NCI-H460 (cell line): Measurements from ENCODE around the gene XG. TPM values are rescaled to one million over a fixed set of nuclear protein-coding genes. Genes with fewer than 3 reads are reported as not detected.

Experiments
- DNase-seq: peaks from one replicate; pipeline ENCODE4 v3.0.0-alpha.2; 2016; ENCODE audit warnings: low read depth; ENCODE audit errors: extremely low read depth
- total RNA-seq: library from RNA; depleted of rRNA; stranded (reverse); fragments of >200 nt; shearing (Covaris generic); gene quantifications from 2 replicates; pipeline ENCODE4 v1.2.3, GENCODE V29; 2014

Gene XG
- total RNA-seq, 1 experiment from 2014 or later = not detected

- DNase-seq = peak; percentile 64
Observed at GRCh38 chrX:2812161-2812907, 60.5 kb downstream of the XG start.

GRCh38 chrX:2817036-2817435 is 65.2 kb downstream of the XG start:
- DNase-seq = no peak

GRCh38 chrX:2819345-2820135 is 67.7 kb downstream of the XG start:
- peak; percentile 33 for DNase-seq

- DNase-seq = no peak
Observed at GRCh38 chrX:2820136-2820771, 68.4 kb downstream of the XG start.

- DNase-seq = no peak
Observed at GRCh38 chrX:2823795-2824386, 72.1 kb downstream of the XG start.

GRCh38 chrX:2824886-2825285 is 73.0 kb downstream of the XG start:
- no peak for DNase-seq

- DNase-seq = no peak
Observed at GRCh38 chrX:2828344-2828958, 76.6 kb downstream of the XG start, which contains the start of gene GYG2. TSS of gene GYG2 (plus strand) at chrX:2828930. CDS start at chrX:2830189, 1,259 bp downstream.

GRCh38 chrX:2828959-2829411 is 77.1 kb downstream of the XG start:
- DNase-seq = no peak

- no peak for DNase-seq
Observed at GRCh38 chrX:2829469-2830246, 77.8 kb downstream of the XG start.

- DNase-seq = no peak
Observed at GRCh38 chrX:2831471-2832228, 79.8 kb downstream of the XG start.

GRCh38 chrX:2837961-2838360 is 86.1 kb downstream of the XG start:
- no peak for DNase-seq

- DNase-seq = no peak
Observed at GRCh38 chrX:2840961-2841360, 89.1 kb downstream of the XG start.

GRCh38 chrX:2841537-2841936 is 89.7 kb downstream of the XG start:
- DNase-seq = no peak

- no peak for DNase-seq
Observed at GRCh38 chrX:2846992-2847391, 95.2 kb downstream of the XG start.

GRCh38 chrX:2848871-2849301 is 97.0 kb downstream of the XG start:
- DNase-seq = peak; percentile 69

- no peak for DNase-seq
Observed at GRCh38 chrX:2854918-2855317, 103.1 kb downstream of the XG start.

- DNase-seq = no peak
Observed at GRCh38 chrX:2855761-2856160, 103.9 kb downstream of the XG start.

GRCh38 chrX:2857566-2857965 is 105.7 kb downstream of the XG start:
- no peak for DNase-seq

- no peak for DNase-seq
Observed at GRCh38 chrX:2859197-2859797, 107.5 kb downstream of the XG start.
